ENCODE results near the gene GDAP2. TPM values are rescaled to one million over a fixed set of nuclear protein-coding genes. Genes with fewer than 3 reads are reported as not detected.
A peak's percentile ranks its signal among the peaks of the same experiment; 100 is the strongest.

GDAP2 gene
- total RNA-seq, 1 donor from 2014 or later, result 21.5 TPM

- no peak for TF ChIP-seq CTCF (IDR thresholded peaks at IDR 0.05; ENCODE audit: unreplicated experiment)
- H3K4me3 Mint-ChIP-seq (ENCODE audit: unreplicated experiment), result no peak overlapping the region
- H3K27me3 Mint-ChIP-seq (ENCODE audit: unreplicated experiment), result no peaks in the 10 kb centered on the region
- H3K27ac Mint-ChIP-seq (ENCODE audit: unreplicated experiment), result no peak overlapping the region
- H3K36me3 Mint-ChIP-seq (ENCODE audit: low read depth, unreplicated experiment), result peaks cover 10% of the 10 kb centered on the region
- H3K9me3 Mint-ChIP-seq (ENCODE audit: unreplicated experiment), result no peaks in the 10 kb centered on the region
- DNase-seq (ENCODE audit: low spot score), result no peak
- H3K4me1 Mint-ChIP-seq (ENCODE audit: unreplicated experiment), result no peaks in the 10 kb centered on the region
Measured at GRCh38 chr1:117904485-117904884, 24.9 kb downstream of the GDAP2 start.

DNA sequence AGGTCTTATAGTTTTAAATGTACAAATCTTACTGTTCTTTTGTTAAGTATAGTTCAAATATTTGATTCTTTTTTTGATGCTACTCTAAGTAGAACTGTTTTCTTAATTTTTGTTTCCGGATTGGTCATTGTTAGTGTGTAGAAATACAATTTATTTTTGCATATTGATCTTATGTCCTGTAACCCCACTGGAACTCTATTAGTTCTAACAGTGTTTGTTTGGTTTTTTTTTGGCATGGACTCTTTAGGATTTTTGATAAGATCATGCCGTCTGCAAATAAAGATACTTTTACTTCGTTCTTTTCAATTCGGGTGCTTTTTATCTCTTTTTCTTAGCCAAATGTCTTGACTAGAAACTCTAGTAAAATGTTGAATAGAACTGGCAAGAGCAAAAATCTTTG, 26.5 kb downstream of the GDAP2 start:
- Mint-ChIP-seq H3K4me3 (ENCODE audit: unreplicated experiment) (no peak overlapping the region), H3K9me3 (ENCODE audit: unreplicated experiment) (no peaks in the 10 kb centered on the region), H3K27me3 (ENCODE audit: unreplicated experiment) (no peaks in the 10 kb centered on the region), H3K36me3 (ENCODE audit: low read depth, unreplicated experiment) (peaks cover 10% of the 10 kb centered on the region), H3K4me1 (ENCODE audit: unreplicated experiment) (no peaks in the 10 kb centered on the region), H3K27ac (ENCODE audit: unreplicated experiment) (no peak overlapping the region)
- DNase-seq (ENCODE audit: low spot score), result no peak
- no peak for TF ChIP-seq CTCF (IDR thresholded peaks at IDR 0.05; ENCODE audit: unreplicated experiment)

DNA sequence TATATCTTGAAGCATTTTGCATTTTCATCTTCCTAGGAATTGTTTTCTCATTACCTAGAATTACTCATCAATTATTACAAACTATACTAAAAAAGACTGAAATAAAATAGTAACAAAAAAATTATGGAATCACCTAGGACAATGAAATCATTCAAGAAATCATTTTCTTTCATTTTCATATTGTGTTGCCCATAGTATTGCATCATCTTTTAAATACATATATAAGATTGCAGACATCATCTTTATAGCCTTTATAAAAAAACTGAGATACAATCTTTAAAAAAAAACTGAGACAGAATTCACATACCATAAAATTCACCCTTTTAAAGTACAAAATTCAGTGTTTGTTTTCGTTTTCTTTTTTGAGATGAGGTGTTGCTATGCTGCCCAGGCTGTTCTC, 29.6 kb downstream of the GDAP2 start:
- Mint-ChIP-seq H3K9me3 (ENCODE audit: unreplicated experiment) (no peaks in the 10 kb centered on the region), H3K4me3 (ENCODE audit: unreplicated experiment) (no peak overlapping the region), H3K27ac (ENCODE audit: unreplicated experiment) (no peak overlapping the region), H3K36me3 (ENCODE audit: low read depth, unreplicated experiment) (peaks cover 10% of the 10 kb centered on the region), H3K4me1 (ENCODE audit: unreplicated experiment) (no peaks in the 10 kb centered on the region), H3K27me3 (ENCODE audit: unreplicated experiment) (no peaks in the 10 kb centered on the region)
- TF ChIP-seq CTCF (IDR thresholded peaks at IDR 0.05; ENCODE audit: unreplicated experiment), result no peak
- DNase-seq (ENCODE audit: low spot score), result no peak

GRCh38 chr1:117897551-117897950, 31.9 kb downstream of the GDAP2 start:
- DNase-seq (ENCODE audit: low spot score), result no peak
- H3K4me1 Mint-ChIP-seq (ENCODE audit: unreplicated experiment), result no peaks in the 10 kb centered on the region
- H3K27me3 Mint-ChIP-seq (ENCODE audit: unreplicated experiment), result no peaks in the 10 kb centered on the region
- no peak overlapping the region for H3K27ac Mint-ChIP-seq (ENCODE audit: unreplicated experiment)
- H3K9me3 Mint-ChIP-seq (ENCODE audit: unreplicated experiment), result no peaks in the 10 kb centered on the region
- TF ChIP-seq CTCF (IDR thresholded peaks at IDR 0.05; ENCODE audit: unreplicated experiment), result no peak
- H3K36me3 Mint-ChIP-seq (ENCODE audit: low read depth, unreplicated experiment), result peaks cover 10% of the 10 kb centered on the region
- H3K4me3 Mint-ChIP-seq (ENCODE audit: unreplicated experiment), result no peak overlapping the region

- Mint-ChIP-seq H3K36me3 (ENCODE audit: low read depth, unreplicated experiment) (no peaks in the 10 kb centered on the region), H3K27me3 (ENCODE audit: unreplicated experiment) (no peaks in the 10 kb centered on the region), H3K4me3 (ENCODE audit: unreplicated experiment) (no peak overlapping the region), H3K9me3 (ENCODE audit: unreplicated experiment) (no peaks in the 10 kb centered on the region), H3K4me1 (ENCODE audit: unreplicated experiment) (no peaks in the 10 kb centered on the region), H3K27ac (ENCODE audit: unreplicated experiment) (no peak overlapping the region)
- TF ChIP-seq CTCF (IDR thresholded peaks at IDR 0.05; ENCODE audit: unreplicated experiment), result peak; percentile 84
- peak; percentile 66 for DNase-seq (ENCODE audit: low spot score)
Measured at GRCh38 chr1:117895482-117896114, 33.8 kb downstream of the GDAP2 start.

All from endothelial cell (in vitro differentiated cells).